HCT116 (cell line): ENCODE measurements around the gene CHRNA4. TPM values are rescaled to one million over a fixed set of nuclear protein-coding genes. Genes with fewer than 3 reads are reported as not detected.

Source experiments
- ATAC-seq: fragments of 200-7000 bp; cut with Tn5 transposase; 2 replicates; pipeline ENCODE4 v1.9.1; 2020; ENCODE audit warnings: mild to moderate bottlenecking, moderate library complexity
- BruUV-seq: library from RNA; stranded (reverse); fragments of 400-500 nt; replicated peaks from 2 replicates; lab custom pipeline; 2021; lab: Mats Ljungman, UMichigan
- CTCF ChIA-PET: fragments of 300-600 bp; sonication (Branson Sonifier 250); formaldehyde crosslinking; loops from one replicate; lab custom pipeline; 2021; ENCODE audit warnings: antibody characterized with exemption; lab: Charles Lee
- POLR2A ChIA-PET: fragments of 300-600, 350-600 bp; sonication (Branson Sonifier 250); formaldehyde crosslinking; loops from one replicate; lab custom pipeline; 2021; ENCODE audit warnings: antibody characterized with exemption; lab: Charles Lee
- RAD21 ChIA-PET, 2 experiments: fragments of 300-600 bp; sonication (Branson Sonifier 250); formaldehyde crosslinking; loops; one replicate each; lab custom pipeline; 2023; ENCODE audit warnings: low total read pairs in 2 of 2; ENCODE audit not compliant: uncharacterized antibody in 2 of 2, unreplicated experiment in 2 of 2, low non-redundant PET in 1 of 2; lab: Charles Lee
- DNase-seq: peaks from one replicate; pipeline ENCODE4 v3.0.0-alpha.2; 2010; ENCODE audit warnings: low read depth, low spot score
- H2AFZ ChIP-seq: fragments of 200-600 bp; shearing (Covaris generic), sonication (generic); 2 replicates; pipeline ENCODE4 v1.6.1; 2017; ENCODE audit warnings: low read depth, mixed run types, mixed read lengths, antibody characterized with exemption, low read length; ENCODE audit not compliant: poor library complexity, severe bottlenecking
- H3K27ac ChIP-seq: 2 replicates; pipeline ENCODE4 v1.5.1; 2012; ENCODE audit warnings: low read depth, low read length
- H3K27me3 ChIP-seq: fragments of 200-600 bp; sonication (generic); 2 replicates; pipeline ENCODE4 v1.6.1; 2016; ENCODE audit warnings: mixed run types, low read length, mixed read lengths; ENCODE audit not compliant: insufficient read depth
- H3K36me3 ChIP-seq, 2 experiments: fragments of 200-500 bp in 1 of 2; fragments of 200-600 bp in 1 of 2; sonication (Bioruptor generic) in 1 of 2; sonication (generic) in 1 of 2; 2 replicates each; pipeline versions ENCODE4 v1.5.1 to v1.6.1; 2014 to 2016; ENCODE audit warnings: low read length in 2 of 2, inconsistent platforms in 1 of 2, mixed read lengths in 1 of 2, mixed run types in 1 of 2; ENCODE audit not compliant: insufficient read depth in 2 of 2, control insufficient read depth in 1 of 2
- H3K4me1 ChIP-seq, 2 experiments: fragments of 200-600 bp in 1 of 2; sonication (generic) in 1 of 2; 2 replicates each; pipeline versions ENCODE4 v1.5.1 to v1.6.1; 2012 to 2017; ENCODE audit warnings: low read length in 2 of 2, inconsistent platforms in 1 of 2, mild to moderate bottlenecking in 1 of 2, mixed read lengths in 1 of 2, mixed run types in 1 of 2, moderate library complexity in 1 of 2; ENCODE audit not compliant: insufficient read depth in 2 of 2, control insufficient read depth in 1 of 2
- H3K4me2 ChIP-seq: fragments of 200-600 bp; sonication (generic); 2 replicates; pipeline ENCODE4 v1.6.1; 2017; ENCODE audit warnings: mixed run types, low read length, mixed read lengths
- H3K4me3 ChIP-seq, 2 experiments: fragments of 200-600 bp in 1 of 2; sonication (generic) in 1 of 2; replicated peaks in 1 of 2; 2 replicates each; pipeline ENCODE4 v1.5.1; 2011 to 2016; ENCODE audit warnings: low read length in 2 of 2, control low read depth in 1 of 2, low read depth in 1 of 2, mild to moderate bottlenecking in 1 of 2, mixed read lengths in 1 of 2, mixed run types in 1 of 2
- H3K79me2 ChIP-seq: fragments of 200-600 bp; sonication (generic); 2 replicates; pipeline ENCODE4 v1.6.1; 2017; ENCODE audit warnings: mild to moderate bottlenecking, mixed run types, low read length, moderate library complexity, mixed read lengths; ENCODE audit not compliant: insufficient read depth
- H3K9ac ChIP-seq: fragments of 200-600 bp; sonication (generic); 2 replicates; pipeline ENCODE4 v1.6.1; 2016; ENCODE audit warnings: low read length, mixed read lengths
- H3K9me2 ChIP-seq: fragments of 200-600 bp; sonication (generic), shearing (Covaris generic); 2 replicates; pipeline ENCODE4 v1.6.1; 2017; ENCODE audit warnings: mixed run types, mild to moderate bottlenecking, moderate library complexity; ENCODE audit not compliant: insufficient read depth
- H3K9me3 ChIP-seq, 2 experiments: fragments of 200-500 bp in 1 of 2; fragments of 200-600 bp in 1 of 2; sonication (Bioruptor generic) in 1 of 2; sonication (generic) in 1 of 2; 2 replicates each; pipeline ENCODE4 v1.6.1; 2014 to 2017; ENCODE audit warnings: low read length in 2 of 2, mixed read lengths in 2 of 2, inconsistent platforms in 1 of 2, low read depth in 1 of 2, mild to moderate bottlenecking in 1 of 2, mixed run types in 1 of 2, moderate library complexity in 1 of 2; ENCODE audit not compliant: control insufficient read depth in 1 of 2, insufficient read depth in 1 of 2
- H4K20me1 ChIP-seq: fragments of 200-600 bp; sonication (generic), shearing (Covaris generic); 2 replicates; pipeline ENCODE4 v1.6.1; 2017; ENCODE audit warnings: mixed run types, mild to moderate bottlenecking, moderate library complexity; ENCODE audit not compliant: insufficient read depth
- EGR1 ChIP-seq: IDR thresholded peaks from 2 replicates; pipeline ENCODE4 v1.6.1; 2012; ENCODE audit warnings: low read depth
- EZH2 ChIP-seq: fragments of 200-600 bp; sonication (generic); IDR thresholded peaks from 2 replicates; pipeline ENCODE4 v1.6.1; 2017; ENCODE audit warnings: antibody characterized with exemption, mixed run types
- EZH2phosphoT487 ChIP-seq: fragments of 200-600 bp; IDR thresholded peaks from 2 replicates; pipeline ENCODE4 v1.6.1; 2018; ENCODE audit warnings: antibody characterized with exemption, borderline replicate concordance
- JUND ChIP-seq: IDR thresholded peaks from 2 replicates; pipeline ENCODE4 v1.6.1; 2012
- POLR2A ChIP-seq: IDR thresholded peaks from 2 replicates; pipeline ENCODE4 v1.7.0; 2011; ENCODE audit warnings: borderline replicate concordance; ENCODE audit not compliant: insufficient read depth, insufficient read length; ENCODE audit errors: extremely low read depth
- SIN3A ChIP-seq: IDR thresholded peaks from 2 replicates; pipeline ENCODE4 v1.6.1; 2012; ENCODE audit warnings: low read depth
- SP1 ChIP-seq: IDR thresholded peaks from 2 replicates; pipeline ENCODE4 v1.6.1; 2012; ENCODE audit warnings: low read depth
- YY1 ChIP-seq: IDR thresholded peaks from 2 replicates; pipeline ENCODE4 v1.6.1; 2011; ENCODE audit warnings: low read length, low read depth, moderate library complexity, mild to moderate bottlenecking; ENCODE audit not compliant: insufficient replicate concordance; ENCODE audit errors: extremely low read depth
- intact Hi-C: fragments of 100-400 bp; cut with micrococcal nuclease; formaldehyde crosslinking; loops from 2 replicates; pipeline ENCODE4 v1.10.0; 2022
- total RNA-seq: library from RNA; stranded (reverse); gene quantifications from one replicate; pipeline ENCODE4 v1.2.1, GENCODE V29; 2021; ENCODE audit not compliant: unreplicated experiment
- TF ChIP-seq, protein P1 (sequence below): IDR thresholded peaks from 2 replicates; pipeline ENCODE4 v1.6.1; 2012

Gene CHRNA4
- total RNA-seq, 1 experiment from 2014 or later = not detected

DNA sequence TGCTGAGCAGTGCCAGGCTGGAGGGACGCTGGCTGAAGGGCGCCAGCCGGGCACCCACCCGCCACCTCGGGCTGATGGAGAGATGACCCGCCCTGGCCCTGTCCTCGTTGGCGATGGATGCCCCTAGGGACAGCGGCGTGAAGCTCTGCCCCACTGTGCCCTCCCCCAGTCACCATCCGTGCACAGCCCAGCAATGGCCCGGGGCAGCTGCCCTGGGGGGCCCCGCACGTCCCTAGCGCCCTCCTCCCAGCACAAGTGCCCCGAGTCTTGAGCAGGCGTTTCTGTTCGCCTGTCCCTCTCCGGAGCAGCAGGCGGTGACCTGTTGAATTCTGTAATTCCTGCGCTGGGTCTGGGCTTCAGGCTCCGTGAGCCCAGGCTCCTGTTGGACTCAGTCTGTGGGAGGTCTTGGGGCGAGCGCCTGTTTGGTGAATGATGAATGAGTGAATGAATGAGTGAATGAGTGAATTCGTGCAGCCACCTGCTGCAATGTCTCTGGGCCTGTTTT, 36.8 kb upstream of the CHRNA4 start:
- no peaks in the 10 kb centered on the region for H3K9me3 ChIP-seq
- H3K4me1 ChIP-seq = no peaks in the 10 kb centered on the region
- ATAC-seq (no peak), DNase-seq (no peak)
- no peak overlapping the region for H2AFZ ChIP-seq
- BruUV-seq = no TSS peak
- H3K27ac ChIP-seq = no peak overlapping the region
- ChIA-PET POLR2A (no interaction called here), CTCF (interaction anchor here (0.7 kb wide), 1 partner anchor 89 kb away, joined by 3 read pairs; no protein-coding TSS in a partner anchor), RAD21 (no interaction called here)
- no peak overlapping the region for H3K4me3 ChIP-seq
- H4K20me1 ChIP-seq = no peaks in the 10 kb centered on the region
- TF ChIP-seq EZH2phosphoT487 (no peak), POLR2A (no peak), YY1 (no peak), JUND (no peak), EZH2 (no peak), SIN3A (no peak)
- TF ChIP-seq, protein P1, sequence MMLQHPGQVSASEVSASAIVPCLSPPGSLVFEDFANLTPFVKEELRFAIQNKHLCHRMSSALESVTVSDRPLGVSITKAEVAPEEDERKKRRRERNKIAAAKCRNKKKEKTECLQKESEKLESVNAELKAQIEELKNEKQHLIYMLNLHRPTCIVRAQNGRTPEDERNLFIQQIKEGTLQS = no peak
- no peaks in the 10 kb centered on the region for H3K79me2 ChIP-seq
- no peak overlapping the region for H3K4me2 ChIP-seq
- intact Hi-C loops = no loop called here
- no peaks in the 10 kb centered on the region for H3K36me3 ChIP-seq
- H3K9ac ChIP-seq = no peak overlapping the region
- H3K9me2 ChIP-seq = no peaks in the 10 kb centered on the region
- no peaks in the 10 kb centered on the region for H3K27me3 ChIP-seq

DNA sequence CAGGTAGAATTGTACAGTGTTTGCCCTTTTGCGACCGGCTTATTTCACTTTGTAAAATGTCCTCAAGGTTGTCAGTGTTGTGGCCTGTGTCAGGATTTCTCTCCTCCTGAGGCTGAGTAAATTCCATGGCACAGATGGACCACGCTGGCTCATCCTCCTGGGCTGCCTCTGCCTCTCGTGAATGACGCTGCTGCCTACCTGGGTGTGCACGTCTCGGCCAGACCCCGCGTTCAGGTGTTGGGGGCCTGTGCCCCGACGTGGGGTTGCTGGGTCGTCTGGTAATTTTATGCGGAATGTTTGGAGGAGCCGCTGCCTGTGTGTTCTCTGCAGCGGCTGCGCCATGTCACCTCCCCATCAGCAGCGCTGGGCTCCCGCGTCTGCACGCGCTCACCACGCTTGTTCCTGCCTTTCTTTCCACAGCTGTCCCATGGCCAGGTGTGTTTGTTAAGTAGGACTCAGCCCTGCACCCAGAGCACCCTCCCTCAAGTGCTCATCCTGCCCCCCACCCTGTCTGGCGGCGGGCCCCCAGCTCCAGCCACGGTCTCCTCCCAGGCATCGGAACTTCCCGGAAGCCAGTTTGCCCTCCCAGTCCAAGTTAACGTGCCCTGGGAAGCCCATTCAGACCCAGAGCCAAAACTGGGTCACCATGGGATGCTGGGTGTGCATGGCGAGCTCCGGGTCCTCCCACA, 36.1 kb upstream of the CHRNA4 start:
- Histone ChIP-seq H3K79me2 (no peaks in the 10 kb centered on the region), H3K4me2 (no peak overlapping the region), H3K27me3 (no peaks in the 10 kb centered on the region), H3K36me3 (no peaks in the 10 kb centered on the region), H3K9me3 (no peaks in the 10 kb centered on the region), H3K4me1 (no peaks in the 10 kb centered on the region), H3K9me2 (no peaks in the 10 kb centered on the region), H3K9ac (no peak overlapping the region), H4K20me1 (no peaks in the 10 kb centered on the region), H3K4me3 (no peak overlapping the region), H3K27ac (no peak overlapping the region), H2AFZ (no peak overlapping the region)
- no TSS peak for BruUV-seq
- no peak for TF ChIP-seq SP1
- TF ChIP-seq EGR1 = no peak
- intact Hi-C loops = no loop called here
- DNase-seq (no peak), ATAC-seq (no peak)
- RAD21 ChIA-PET = no interaction called here
- POLR2A ChIA-PET = no interaction called here
- CTCF ChIA-PET = no interaction called here
